H1 (cell line): ENCODE results near the gene EPM2A. TPM values are rescaled to one million over a fixed set of nuclear protein-coding genes. Genes with fewer than 3 reads are reported as not detected.
A peak's percentile ranks its signal among the peaks of the same experiment; 100 is the strongest.

ENCODE experiments used
- ASH2L ChIP-seq: fragments of 200-600, 300-600 bp; sonication (generic); IDR thresholded peaks from one replicate; pipeline ENCODE4 v1.7.1; 2017; ENCODE audit warnings: low read length
- CHD2 ChIP-seq: IDR thresholded peaks from 2 replicates; pipeline ENCODE4 v1.6.1; 2012; ENCODE audit warnings: low read length, improper control_type of control experiment
- JUND ChIP-seq: IDR thresholded peaks from 2 replicates; pipeline ENCODE4 v1.6.1; 2011; ENCODE audit warnings: mild to moderate bottlenecking, improper control_type of control experiment, low read length
- MAFK ChIP-seq: IDR thresholded peaks from 2 replicates; pipeline ENCODE4 v1.6.1; 2012; ENCODE audit warnings: low read depth, mild to moderate bottlenecking, improper control_type of control experiment, low read length
- MAX ChIP-seq: IDR thresholded peaks from 2 replicates; pipeline ENCODE4 v1.6.1; 2012; ENCODE audit warnings: inconsistent platforms
- TCF12 ChIP-seq: IDR thresholded peaks from 2 replicates; pipeline ENCODE4 v1.6.1; 2011; ENCODE audit warnings: low read depth, mild to moderate bottlenecking, low read length
- USF2 ChIP-seq: IDR thresholded peaks from 2 replicates; pipeline ENCODE4 v1.6.1; 2011; ENCODE audit warnings: low read length, improper control_type of control experiment
- polyA plus RNA-seq, 7 experiments: library from polyadenylated mRNA; depleted of rRNA in 3 of 7; stranded (reverse) in 5 of 7; unstranded in 2 of 7; fragments of >200 nt in 5 of 7; fragments of 200-250 nt in 2 of 7; gene quantifications; 1 replicate in 5 of 7; 2 replicates in 1 of 7; 4 replicates in 1 of 7; pipeline versions ENCODE4 v1.2.1 to v1.2.3, GENCODE V29; 2011 to 2013; ENCODE audit warnings: missing spikeins in 2 of 7, mixed read lengths in 2 of 7
- total RNA-seq: library from RNA; stranded (reverse); fragmentation: NEBNext Ultra II Directional; extraction: Animal tissue kit (Norgen Biotek cat#: 25700); gene quantifications from 2 replicates; pipeline ENCODE4 v1.2.1, GENCODE V29; 2021

EPM2A gene
- total and polyA plus RNA-seq, 2 of the 8 experiments (the other 6 are each of a cell fraction or from before 2014, with no cell fraction given) = 2.3 to 6.2 TPM

- TF ChIP-seq JUND = no peak
- peak; percentile 81 for TF ChIP-seq MAX
- TF ChIP-seq ASH2L = peak; percentile 73
- 0 out of 2 replicates have a peak, but pooled peaks have one; percentile 10 for TF ChIP-seq TCF12
- 0 out of 2 replicates have a peak, but pooled peaks have one; percentile 8 for TF ChIP-seq CHD2
- TF ChIP-seq MAFK = no peak
- no peak; the same call in 1 of the 2 replicates for TF ChIP-seq USF2
These were observed 599 bp downstream of the EPM2A start (continued) for GRCh38 chr6:145734486-145735355.
